ENCODE measurements around the gene NF1. TPM values are rescaled to one million over a fixed set of nuclear protein-coding genes. Genes with fewer than 3 reads are reported as not detected.

The NF1 gene
- total RNA-seq, 4 donors from 2014 or later, result 23.6 to 47.3 (median 32.0) TPM

DNA sequence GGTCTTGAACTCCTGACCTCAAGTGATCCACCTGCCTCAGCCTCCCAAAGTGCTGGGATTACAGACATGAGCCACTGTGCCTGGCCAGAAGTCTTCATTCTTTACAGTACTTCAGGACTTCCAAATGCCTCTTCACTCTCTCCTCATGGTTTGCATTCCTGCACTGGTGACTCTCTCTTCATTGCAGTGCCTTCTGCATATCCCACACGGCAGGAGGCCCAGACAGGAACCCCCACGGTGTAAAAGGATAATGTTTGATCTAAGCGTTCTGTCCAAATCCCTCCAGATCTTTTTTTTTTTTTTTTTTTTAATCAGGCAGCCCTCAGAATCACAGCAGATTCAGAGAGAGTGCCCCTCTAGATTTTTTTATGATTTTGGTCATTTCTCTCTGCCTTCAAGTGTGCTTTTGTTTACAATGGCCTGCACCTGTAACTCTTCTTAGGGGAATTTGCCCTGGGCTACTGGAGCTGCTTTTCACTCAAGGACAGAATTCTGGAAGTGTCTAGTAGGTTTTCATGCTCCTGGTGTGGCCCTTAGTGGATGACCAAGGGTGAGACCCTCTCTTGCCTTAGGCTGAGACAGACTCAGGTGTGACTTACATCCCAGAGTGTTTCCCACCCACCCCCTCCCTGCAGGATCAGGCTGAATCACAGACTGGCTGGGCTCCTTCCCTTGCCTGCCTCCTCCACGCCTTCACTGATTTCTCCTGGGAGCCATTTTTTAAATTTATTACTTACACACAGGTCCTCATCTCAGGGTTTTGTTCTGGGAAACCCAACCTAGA, 19.8 kb upstream of the NF1 start:
- in situ Hi-C loops (cut with MboI; ENCODE audit: low sequenced_read_pairs in 4 of 4) (no loop called here), intact Hi-C loops (cut with DNase I; ENCODE audit: low total_unique reads) (no loop called here)
- Histone ChIP-seq H3K27ac (no peak overlapping the region), H3K4me1 (no peaks in the 10 kb centered on the region), H3K4me3 (no peak overlapping the region), H3K9me3 (no peaks in the 10 kb centered on the region), H3K27me3 (no peaks in the 10 kb centered on the region), H3K36me3 (no peaks in the 10 kb centered on the region)
- DNase-seq (no peak), ATAC-seq (no peak)
- TF ChIP-seq CTCF (IDR thresholded peaks at IDR 0.05 in 4 of 5, conservative IDR thresholded peaks at IDR 0.05 in 1 of 5) (no peak), POLR2A (IDR thresholded peaks at IDR 0.05) (no peak)

GRCh38 chr17:31078290-31078689, 16.5 kb upstream of the NF1 start:
- in situ Hi-C loops (cut with MboI; ENCODE audit: low sequenced_read_pairs in 4 of 4) (no loop called here), intact Hi-C loops (cut with DNase I; ENCODE audit: low total_unique reads) (no loop called here)
- ATAC-seq (no peak), DNase-seq (no peak)
- Histone ChIP-seq H3K36me3 (no peaks in the 10 kb centered on the region), H3K27ac (no peak overlapping the region), H3K9me3 (no peaks in the 10 kb centered on the region), H3K4me1 (no peaks in the 10 kb centered on the region), H3K27me3 (no peaks in the 10 kb centered on the region), H3K4me3 (no peak overlapping the region)
- TF ChIP-seq POLR2A (IDR thresholded peaks at IDR 0.05) (no peak), CTCF (IDR thresholded peaks at IDR 0.05 in 4 of 5, conservative IDR thresholded peaks at IDR 0.05 in 1 of 5) (no peak)

DNA sequence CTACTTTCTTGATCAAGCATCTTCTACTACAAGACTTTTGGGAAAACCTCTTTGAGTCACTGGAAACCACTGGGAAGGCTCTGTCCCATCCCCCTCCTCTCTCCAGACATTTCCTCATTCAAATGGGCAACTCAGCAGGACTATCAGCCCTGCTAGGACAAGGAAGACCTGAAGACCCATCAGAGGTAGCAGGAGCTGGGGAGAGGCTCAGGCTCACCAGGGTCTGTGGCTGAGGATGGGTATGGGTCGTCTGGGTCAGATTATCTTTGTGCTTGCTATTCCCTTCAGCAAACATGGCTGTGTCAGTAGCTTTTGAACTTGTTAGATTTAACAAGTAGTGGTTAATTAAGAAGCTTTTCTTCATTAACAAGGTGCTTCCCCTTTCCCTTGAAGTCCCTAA, 15.0 kb upstream of the NF1 start:
- Histone ChIP-seq H3K4me3 (no peak overlapping the region), H3K4me1 (no peaks in the 10 kb centered on the region), H3K9me3 (no peaks in the 10 kb centered on the region), H3K27me3 (no peaks in the 10 kb centered on the region), H3K36me3 (no peaks in the 10 kb centered on the region), H3K27ac (no peak overlapping the region)
- DNase-seq (no peak), ATAC-seq (no peak)
- in situ Hi-C loops (cut with MboI; ENCODE audit: low sequenced_read_pairs in 4 of 4), result no loop called here
- TF ChIP-seq POLR2A (IDR thresholded peaks at IDR 0.05) (no peak), CTCF (IDR thresholded peaks at IDR 0.05 in 4 of 5, conservative IDR thresholded peaks at IDR 0.05 in 1 of 5) (no peak)
- intact Hi-C loops (cut with DNase I; ENCODE audit: low total_unique reads), result no loop called here

- in situ Hi-C loops (cut with MboI; ENCODE audit: low sequenced_read_pairs in 4 of 4), result no loop called here
- no peak for ATAC-seq
Observed at GRCh38 chr17:31085563-31085962, 9.2 kb upstream of the NF1 start.

More at GRCh38 chr17:31085563-31085962, 9.2 kb upstream of the NF1 start:
- no peak overlapping the region for H3K27ac ChIP-seq
- no peak overlapping the region for H3K4me3 ChIP-seq
- intact Hi-C loops (cut with DNase I; ENCODE audit: low total_unique reads), result no loop called here
- no peaks in the 10 kb centered on the region for H3K9me3 ChIP-seq
- no peak for DNase-seq
- no peaks in the 10 kb centered on the region for H3K4me1 ChIP-seq
- H3K36me3 ChIP-seq, result no peaks in the 10 kb centered on the region
- no peak for TF ChIP-seq CTCF (IDR thresholded peaks at IDR 0.05 in 4 of 5, conservative IDR thresholded peaks at IDR 0.05 in 1 of 5)
- TF ChIP-seq POLR2A (IDR thresholded peaks at IDR 0.05), result no peak
- H3K27me3 ChIP-seq, result no peaks in the 10 kb centered on the region
